ENCODE data around the gene SCNN1A.
A peak's percentile ranks its signal among the peaks of the same experiment; 100 is the strongest.

SCNN1A gene

DNA sequence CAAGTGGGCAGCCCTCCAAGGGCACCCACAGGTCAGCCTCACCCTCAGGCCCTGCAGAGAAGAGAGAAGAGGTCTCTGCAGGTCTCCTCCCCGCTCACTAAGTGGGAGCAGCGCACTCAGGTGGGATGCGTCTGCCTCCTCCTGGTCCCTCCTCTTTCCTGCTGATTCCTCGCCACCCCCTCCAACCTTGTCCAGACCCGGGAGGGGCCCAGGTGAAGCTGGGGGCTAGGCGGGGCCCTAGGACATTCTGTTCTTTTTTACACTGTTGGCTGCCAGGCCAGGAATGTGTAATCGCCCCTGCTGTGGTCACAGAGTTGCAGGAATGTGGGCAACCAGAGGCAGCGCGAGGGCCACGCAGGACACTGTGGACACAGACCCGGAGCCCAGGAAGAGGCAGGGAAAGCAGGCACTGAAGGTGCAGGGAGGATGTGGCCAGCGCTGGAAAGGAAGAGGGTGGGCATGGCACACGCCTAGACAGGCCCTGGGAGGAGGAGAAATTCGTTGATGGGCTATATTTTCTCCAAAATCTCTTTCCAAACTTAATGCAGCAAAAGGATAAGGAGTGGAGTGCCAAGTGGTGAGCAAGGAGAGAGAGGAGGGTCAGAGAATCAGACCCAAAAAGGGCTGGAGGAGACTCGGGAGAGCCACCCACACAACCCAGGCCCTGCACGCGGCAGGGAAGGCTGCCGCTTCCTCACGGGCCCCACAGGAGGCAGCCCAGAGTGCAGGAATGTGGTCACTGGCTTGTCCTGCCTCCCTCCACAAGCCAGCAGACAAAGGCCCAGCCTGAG lies 911 bp upstream of the SCNN1A start:
- H3K9me3 ChIP-seq, result no peaks in the 10 kb centered on the region
- H3K27me3 ChIP-seq, result no peaks in the 10 kb centered on the region
- H3K4me3 ChIP-seq (ENCODE audit: low read depth in 1 of 2, low read length in 1 of 2), result no peak overlapping the region
- peak overlapping the region; percentile 38 for H3K27ac ChIP-seq
- peaks cover 17 to 20% of the 10 kb centered on the region in 2 experiments for H3K4me1 ChIP-seq (ENCODE audit: control insufficient read depth in 1 of 2, insufficient read depth in 1 of 2, low read depth in 1 of 2, low read length in 1 of 2)
- TF ChIP-seq, protein P1, sequence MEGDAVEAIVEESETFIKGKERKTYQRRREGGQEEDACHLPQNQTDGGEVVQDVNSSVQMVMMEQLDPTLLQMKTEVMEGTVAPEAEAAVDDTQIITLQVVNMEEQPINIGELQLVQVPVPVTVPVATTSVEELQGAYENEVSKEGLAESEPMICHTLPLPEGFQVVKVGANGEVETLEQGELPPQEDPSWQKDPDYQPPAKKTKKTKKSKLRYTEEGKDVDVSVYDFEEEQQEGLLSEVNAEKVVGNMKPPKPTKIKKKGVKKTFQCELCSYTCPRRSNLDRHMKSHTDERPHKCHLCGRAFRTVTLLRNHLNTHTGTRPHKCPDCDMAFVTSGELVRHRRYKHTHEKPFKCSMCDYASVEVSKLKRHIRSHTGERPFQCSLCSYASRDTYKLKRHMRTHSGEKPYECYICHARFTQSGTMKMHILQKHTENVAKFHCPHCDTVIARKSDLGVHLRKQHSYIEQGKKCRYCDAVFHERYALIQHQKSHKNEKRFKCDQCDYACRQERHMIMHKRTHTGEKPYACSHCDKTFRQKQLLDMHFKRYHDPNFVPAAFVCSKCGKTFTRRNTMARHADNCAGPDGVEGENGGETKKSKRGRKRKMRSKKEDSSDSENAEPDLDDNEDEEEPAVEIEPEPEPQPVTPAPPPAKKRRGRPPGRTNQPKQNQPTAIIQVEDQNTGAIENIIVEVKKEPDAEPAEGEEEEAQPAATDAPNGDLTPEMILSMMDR (IDR thresholded peaks at IDR 0.05), result peak; percentile 36
- no peaks in the 10 kb centered on the region for H3K36me3 ChIP-seq

DNA sequence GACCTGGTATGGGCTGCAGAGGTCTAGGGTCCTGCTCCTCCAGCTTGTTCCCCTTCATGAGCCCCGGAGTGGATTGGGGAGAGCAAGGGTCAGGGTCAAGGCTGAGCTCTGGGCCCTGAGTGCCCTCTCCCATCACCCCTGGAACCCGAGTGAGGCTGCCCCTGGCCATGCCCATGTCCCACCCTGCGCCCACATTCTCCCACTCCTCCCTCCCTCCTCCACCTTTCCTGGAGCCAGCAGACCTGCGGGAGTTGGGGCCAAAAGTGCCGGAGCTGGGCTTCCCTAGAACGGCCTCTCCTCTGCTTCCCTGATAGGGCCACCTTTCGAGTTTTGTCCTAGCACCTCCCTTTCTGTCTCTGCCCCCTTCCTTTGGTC lies 590 bp downstream of the SCNN1A start:
- Histone ChIP-seq H3K4me3 (ENCODE audit: low read depth in 1 of 2, low read length in 1 of 2) (no peak overlapping the region), H3K27ac (no peak overlapping the region), H3K4me1 (ENCODE audit: control insufficient read depth in 1 of 2, insufficient read depth in 1 of 2, low read depth in 1 of 2, low read length in 1 of 2) (peaks cover 17 to 20% of the 10 kb centered on the region in 2 experiments), H3K36me3 (no peaks in the 10 kb centered on the region), H3K27me3 (no peaks in the 10 kb centered on the region), H3K9me3 (no peaks in the 10 kb centered on the region)
- TF ChIP-seq, protein P1 (IDR thresholded peaks at IDR 0.05), result no peak

DNA sequence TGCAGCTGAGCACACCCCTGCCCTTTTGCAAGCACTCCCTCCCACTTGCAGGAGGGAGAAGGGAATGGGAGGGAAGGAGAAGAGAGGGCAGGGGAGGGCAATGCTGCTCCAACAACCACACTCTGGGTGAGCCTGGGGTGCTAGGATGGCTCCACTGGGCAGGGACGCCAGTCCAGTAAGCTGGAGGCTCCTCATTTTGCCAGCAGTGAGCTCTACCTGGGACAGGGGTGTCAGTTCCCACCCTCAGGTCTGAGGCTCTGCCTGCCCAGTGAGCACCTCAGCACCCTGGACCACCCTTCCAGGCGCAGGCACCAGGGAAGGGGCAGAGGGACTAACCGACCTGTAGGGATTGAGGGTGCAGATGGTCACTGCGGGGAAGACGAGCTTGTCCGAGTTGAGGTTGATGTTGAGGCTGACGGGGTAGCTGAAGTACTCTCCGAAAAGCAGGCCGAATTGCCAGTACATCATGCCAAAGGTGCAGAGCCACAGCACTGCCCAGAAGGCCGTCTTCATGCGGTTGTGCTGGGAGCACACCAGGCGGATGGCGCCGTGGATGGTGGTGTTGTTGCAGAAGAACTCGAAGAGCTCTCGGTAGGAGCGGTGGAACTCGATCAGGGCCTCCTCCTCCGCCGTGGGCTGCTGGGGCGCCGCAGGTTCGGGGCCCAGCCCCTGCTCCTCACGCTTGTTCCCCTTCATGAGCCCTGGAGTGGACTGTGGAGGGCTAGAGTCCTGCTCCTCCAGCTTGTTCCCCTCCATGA lies 1.2 kb downstream of the SCNN1A start:
- Histone ChIP-seq H3K4me1 (ENCODE audit: control insufficient read depth in 1 of 2, insufficient read depth in 1 of 2, low read depth in 1 of 2, low read length in 1 of 2) (peaks cover 17 to 20% of the 10 kb centered on the region in 2 experiments), H3K9me3 (no peaks in the 10 kb centered on the region), H3K36me3 (no peaks in the 10 kb centered on the region), H3K27ac (no peak overlapping the region), H3K27me3 (no peaks in the 10 kb centered on the region), H3K4me3 (ENCODE audit: low read depth in 1 of 2, low read length in 1 of 2) (no peak overlapping the region)
- TF ChIP-seq, protein P1 (IDR thresholded peaks at IDR 0.05), result no peak

DNA sequence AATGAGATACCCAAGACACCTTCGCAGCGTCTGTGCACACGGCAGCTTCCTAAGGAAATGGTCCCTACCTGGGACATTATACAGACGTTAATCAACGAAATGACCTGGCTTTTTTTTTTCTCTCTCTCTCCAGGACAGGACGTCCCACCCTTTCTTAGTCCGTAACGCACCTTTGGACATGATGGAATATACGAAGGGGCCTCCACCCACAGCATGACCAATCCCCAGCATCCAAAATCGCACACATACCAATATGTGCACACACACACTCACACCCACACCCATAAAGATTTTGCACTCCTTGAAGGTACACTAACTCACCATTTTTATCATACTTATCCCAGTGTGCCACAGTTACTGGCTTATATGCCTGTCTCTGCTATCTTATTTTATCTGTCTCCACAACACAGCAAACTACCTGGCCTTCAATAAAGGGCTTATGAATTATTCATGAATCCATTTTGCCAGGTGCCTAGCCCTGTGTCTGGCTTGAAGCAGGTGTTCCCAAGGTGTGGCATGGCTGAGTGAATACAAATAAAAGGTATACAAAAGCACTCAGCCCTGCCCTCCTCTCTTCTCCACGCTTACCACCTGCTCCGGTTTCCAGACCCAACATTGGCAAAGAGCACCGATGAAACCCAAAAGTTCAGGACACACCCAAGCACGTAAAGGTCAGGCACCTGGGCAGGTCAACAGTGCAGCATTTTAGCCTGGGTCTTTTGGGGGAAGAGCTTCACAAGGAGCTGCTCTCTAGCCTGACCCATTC lies 2.2 kb downstream of the SCNN1A start:
- H3K36me3 ChIP-seq, result no peaks in the 10 kb centered on the region
- H3K9me3 ChIP-seq, result no peaks in the 10 kb centered on the region
- TF ChIP-seq, protein P1 (IDR thresholded peaks at IDR 0.05), result no peak
- no peaks in the 10 kb centered on the region for H3K27me3 ChIP-seq
- H3K27ac ChIP-seq, result no peak overlapping the region
- no peak overlapping the region for H3K4me3 ChIP-seq (ENCODE audit: low read depth in 1 of 2, low read length in 1 of 2)
- peaks cover 25 to 28% of the 10 kb centered on the region in 2 experiments for H3K4me1 ChIP-seq (ENCODE audit: control insufficient read depth in 1 of 2, insufficient read depth in 1 of 2, low read depth in 1 of 2, low read length in 1 of 2)

DNA sequence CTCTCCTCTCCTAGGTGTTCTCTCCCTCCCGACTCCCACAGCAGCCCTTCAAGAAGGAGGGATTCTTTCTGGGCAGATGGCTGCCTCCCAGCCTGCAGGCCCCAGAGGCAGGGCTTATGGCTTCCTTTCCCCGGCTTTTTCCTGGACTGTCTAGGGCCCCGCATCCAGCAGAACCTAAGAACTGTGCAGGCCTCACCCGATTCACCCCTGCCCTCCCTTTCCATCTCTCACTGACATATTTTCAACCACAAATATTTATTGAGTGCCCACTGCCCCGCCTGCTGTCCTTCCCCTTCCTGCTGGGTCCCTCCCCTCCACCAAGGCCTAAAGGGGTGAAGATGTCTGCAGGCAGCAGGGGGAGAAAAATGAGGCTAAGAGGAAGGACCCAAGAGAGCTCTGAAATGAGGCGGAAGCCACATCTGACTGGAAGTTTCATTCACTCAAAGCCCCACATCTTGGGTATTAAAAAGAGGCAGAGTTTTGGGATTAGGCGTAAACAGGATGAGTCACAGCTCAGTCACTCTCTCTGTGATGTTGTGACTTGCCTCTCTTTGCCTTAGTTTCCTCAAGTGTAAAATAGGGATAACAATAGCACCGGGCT lies 2.9 kb downstream of the SCNN1A start:
- H3K4me1 ChIP-seq (ENCODE audit: control insufficient read depth in 1 of 2, insufficient read depth in 1 of 2, low read depth in 1 of 2, low read length in 1 of 2), result peaks cover 32 to 35% of the 10 kb centered on the region in 2 experiments
- TF ChIP-seq, protein P1 (IDR thresholded peaks at IDR 0.05), result no peak

More for the DNA sequence above, 2.9 kb downstream of the SCNN1A start:
- Histone ChIP-seq H3K36me3 (no peaks in the 10 kb centered on the region), H3K9me3 (no peaks in the 10 kb centered on the region), H3K27ac (no peak overlapping the region), H3K4me3 (ENCODE audit: low read depth in 1 of 2, low read length in 1 of 2) (no peak overlapping the region), H3K27me3 (no peaks in the 10 kb centered on the region)

Measured in neutrophil (primary cell).